ENCODE data around the gene TMCC2.
A peak's percentile ranks its signal among the peaks of the same experiment; 100 is the strongest.

The TMCC2 gene

DNA sequence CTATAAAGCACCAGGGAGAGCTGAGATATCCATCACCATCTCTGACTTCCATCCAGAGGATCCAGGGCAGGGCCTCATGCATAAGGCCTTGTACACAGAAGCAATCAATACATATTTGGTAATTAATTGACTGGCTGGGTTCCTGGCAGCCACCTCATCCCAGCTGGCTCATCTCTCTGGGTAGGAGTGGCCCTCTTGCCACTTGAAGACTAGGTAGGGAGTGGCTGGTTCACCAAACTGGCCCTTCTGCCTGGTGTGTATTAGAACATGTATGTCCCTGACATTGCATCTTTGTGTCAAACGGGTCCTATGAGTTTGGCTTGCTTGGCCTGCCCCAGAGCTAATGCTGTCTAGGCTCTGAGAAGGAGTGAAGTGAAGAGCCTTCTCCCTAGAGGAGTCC, 82.0 kb downstream of the TMCC2 start:
- DNase-seq: no peak

DNA sequence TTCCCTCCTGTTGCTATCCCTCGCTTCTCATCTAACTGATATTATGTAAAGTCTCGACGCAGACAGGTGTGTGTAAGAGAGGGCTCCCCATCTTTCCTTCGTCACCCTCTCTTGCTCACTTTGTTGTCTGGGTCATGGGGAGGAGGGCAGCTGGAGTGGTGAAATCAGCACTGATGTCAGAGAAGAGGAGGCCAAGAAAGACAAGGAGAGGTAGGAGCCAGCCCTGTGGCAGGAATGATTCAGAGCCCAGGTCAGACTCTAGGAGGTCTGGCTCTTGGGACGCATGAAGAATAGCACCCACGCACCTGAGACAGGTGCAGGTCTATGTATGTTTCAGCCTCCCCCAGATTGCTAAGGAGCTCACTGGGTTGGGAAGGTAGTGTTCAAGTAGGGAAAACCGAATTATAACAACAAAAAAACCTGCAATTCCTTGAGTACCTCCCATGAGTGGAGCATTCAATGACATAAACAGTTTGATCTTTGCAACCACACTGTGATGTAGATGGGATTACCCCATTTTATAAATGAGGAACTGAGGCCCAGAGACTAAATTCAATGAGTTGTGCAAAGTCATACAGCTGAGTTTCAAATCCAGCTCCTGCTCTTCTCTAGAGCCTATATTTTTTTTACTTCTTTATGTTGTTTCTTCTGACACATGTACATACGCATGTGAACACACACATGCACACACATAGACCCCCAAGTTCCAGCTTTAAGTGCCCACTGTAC, 83.4 kb downstream of the TMCC2 start:
- no peak for DNase-seq

DNA sequence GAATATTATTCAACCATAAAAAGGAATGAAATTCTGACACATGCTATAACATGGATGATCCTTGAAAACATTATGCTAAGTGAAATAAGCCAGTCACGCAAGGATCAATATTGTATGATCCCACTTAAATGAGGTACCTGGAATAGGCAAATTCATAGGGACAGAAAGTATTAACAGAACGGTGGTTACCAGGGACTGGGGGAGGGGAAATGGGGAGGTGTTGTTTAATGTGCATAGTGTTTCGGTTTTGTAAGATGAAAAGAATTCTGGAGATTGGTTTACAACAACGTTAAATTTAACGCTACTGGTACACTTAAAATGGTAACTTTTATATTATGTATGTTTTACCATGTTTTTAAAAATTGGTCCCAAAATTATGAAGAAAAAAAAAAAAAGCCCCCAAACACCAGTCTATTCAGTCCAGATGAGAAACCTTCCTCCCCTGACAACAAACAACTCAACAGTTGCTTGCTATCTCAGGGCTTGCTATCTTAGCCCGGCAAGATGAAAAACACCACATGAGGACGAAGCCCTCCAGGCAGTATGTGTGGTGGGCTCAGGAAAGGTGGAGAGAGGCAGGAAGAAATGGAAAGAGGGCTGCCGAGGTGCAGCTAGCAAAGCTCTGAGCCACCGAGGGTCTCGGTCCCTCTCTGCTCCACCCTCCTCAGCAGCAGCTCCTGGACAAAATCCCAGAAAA, 85.3 kb downstream of the TMCC2 start:
- no peak for DNase-seq

DNA sequence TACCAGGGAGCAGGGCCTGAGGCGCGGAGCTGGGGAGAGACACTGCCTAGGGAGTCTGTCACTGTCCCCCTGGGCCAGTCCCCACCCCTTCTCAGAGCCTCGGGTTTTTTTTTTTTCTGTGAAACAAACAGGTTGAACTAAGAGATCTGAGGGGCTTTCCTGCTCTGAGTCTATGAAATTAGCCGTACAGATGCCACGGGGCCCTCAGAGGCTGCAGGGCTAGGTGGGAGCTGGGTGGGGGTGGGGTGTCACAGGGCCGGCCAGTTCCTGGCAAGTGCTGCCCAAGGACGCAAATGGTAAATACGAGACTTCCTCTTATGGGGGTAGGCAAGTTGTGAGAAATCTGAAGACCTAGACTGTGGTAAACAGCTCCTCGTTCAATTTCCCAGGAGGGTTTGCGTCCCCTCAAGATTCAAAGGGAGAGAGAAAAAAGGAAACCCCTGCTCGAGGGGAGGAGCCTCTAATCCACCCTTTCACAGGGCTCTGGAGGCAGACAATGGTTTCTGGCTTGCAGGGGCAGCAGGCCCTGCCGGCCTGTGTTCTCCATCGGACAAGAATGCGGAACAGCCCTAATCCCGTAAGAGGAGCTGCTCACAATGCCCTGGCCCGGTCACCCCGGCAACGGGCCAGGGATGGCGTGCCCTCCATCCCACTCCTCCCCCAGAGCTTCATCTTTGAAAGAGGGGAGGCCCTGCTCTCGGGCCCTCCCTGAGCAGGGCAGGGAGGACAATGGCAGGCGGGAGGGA, 86.0 kb downstream of the TMCC2 start:
- DNase-seq: peak; percentile 95

DNA sequence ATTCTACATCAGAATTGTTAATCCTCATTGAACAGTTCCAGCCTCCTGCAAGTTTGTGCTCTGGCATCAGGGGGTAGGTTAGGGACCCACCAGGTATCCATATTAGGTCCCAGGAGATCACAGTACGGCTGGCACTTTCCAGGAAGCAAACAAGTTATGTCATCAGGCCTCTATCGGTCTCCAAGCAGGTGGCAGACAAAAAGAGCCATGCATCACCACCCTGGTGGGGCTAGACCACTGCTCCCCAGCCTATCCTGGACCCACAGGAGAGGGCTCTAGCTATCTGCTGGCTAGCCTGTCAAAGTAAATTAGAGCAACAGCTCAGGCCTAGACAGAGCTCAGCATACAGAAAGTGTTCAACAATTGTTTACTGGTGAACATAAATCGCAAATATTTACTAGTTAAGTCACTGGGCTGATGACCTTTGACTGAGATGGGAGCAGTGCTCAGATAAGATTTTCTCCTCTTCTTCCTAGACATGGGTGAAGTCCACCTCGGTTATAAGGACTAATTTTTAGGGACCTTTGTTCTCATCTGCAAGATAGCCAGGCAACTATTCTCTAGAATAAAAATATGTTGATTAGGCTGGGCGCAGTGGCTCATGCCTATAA, 87.4 kb downstream of the TMCC2 start:
- DNase-seq: peak; percentile 78

DNA sequence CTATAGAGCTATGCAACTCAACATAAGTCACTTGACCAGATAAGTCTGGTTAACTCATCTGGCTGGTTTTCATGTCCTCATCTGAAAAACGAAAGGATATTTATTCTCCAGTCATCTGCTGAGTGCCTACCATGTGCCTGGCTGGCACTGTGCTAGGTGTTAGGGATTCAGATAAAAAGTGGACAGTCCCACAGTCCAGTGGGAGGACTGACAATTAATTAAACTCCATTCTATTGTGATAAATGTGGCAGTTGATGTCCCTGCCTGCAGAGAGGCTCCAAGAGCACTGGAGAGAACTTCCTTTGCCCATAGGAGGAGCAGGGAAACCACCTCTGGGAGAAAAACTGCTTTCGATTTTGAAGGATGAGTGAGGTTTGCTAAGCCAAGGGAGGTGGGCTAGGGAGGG, 88.4 kb downstream of the TMCC2 start:
- peak; percentile 22 for DNase-seq

DNA sequence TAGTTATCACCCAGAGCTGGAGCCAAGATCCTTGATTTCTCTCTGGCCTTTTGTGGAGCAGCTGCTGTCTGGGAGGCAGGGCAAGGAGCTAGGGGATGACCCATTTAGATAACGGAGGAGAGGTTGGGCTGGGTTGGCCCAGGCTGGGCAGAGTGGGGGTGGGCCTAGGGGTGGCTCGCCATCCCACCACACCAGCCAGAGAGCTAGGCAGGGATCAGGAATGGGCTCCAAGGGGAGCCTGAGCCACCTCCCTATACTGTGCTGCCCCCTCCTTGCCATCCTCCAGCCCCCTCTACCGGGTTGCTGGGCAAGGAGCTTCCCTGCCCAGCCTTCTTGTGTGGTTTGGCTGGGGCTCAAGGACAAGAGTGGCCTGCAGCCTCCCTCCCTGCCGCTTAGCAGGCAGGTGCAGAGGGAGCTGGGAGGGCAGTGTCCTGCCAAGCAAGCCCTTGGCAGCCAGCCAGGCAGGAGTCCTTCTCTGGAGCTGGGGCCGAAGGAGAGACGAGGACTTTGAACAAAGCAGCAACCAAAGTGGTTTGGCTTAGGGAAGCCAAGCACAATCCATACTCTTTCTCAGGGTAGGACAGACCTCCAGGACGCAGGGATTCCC, 89.7 kb downstream of the TMCC2 start:
- peak; percentile 71 for DNase-seq

DNA sequence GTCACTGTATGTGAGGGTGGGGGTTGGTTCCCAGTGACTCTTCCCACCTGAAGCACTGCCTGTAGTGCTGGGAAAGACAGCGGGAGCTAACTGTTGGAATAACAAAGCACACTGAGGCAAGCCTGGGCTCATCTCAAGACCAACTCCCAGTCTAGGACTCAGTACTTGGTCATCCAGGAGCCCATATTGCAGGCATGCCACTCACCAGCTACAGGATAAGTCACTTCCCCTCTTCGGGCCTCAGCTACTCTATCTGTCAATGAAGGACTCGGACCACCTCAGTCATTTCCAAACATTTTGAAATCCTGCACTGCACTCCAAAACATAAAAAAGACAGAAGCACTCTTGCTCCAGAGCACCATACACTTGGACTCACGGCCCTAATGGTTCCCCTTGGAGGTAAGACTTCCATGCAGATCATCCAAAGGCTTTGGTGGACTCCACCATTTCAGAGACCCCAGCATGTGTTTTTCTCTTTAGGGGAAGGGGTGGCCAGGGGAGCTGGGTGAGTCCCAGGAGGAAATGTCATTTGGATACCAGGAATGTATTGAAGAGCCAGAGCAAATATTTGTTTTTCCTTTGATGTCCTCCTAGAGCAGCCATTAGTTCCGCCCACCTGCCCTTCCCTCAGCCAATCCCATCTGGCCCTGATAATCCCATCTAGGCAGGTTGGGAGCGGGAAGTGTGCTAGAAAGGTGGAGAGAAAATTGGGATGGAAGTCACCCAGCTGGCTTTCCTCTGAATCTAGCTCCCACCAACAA, 90.7 kb downstream of the TMCC2 start:
- DNase-seq: no peak

DNA sequence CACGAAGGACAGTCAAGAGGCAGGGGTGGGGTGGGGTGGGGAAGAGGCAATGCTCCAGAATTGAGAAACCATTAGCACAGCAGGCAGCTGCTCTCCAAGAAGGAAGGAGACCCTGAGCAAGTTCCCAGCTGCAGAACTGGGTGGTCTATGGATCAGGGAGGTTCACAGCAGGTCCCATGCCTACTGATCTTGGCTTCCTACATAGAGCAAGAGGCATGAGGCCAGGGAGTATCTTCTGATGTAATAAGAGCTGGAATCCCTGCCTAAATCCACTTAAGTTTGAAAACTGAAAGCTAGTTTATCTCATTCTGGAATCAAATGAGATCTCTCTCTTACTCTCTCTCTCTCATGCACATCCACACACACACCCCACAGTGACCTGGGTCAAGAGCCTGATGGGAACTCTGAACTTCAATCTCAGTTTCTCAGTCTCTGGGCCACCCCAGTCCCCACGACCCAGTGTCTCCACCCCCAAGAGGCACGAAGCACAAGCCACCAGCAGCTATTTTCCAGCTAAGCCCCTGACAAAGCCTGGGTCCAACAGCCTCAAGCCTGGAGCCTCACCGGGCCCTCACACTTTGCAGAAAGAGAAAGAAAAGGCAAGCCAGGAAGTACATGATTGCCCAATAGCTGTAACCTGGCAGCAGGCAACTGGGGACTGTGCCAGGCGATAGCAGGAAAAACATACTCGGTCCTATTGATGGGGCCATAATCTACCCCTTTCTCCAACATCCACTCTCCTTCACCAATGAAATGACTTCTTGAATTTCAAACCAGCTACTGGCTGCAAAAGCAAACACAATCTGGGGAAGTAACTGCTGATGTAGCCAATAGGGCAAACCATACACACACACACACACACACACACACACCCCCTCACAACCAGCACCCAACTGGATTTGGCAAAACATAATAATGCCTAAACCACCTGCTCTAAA, 91.6 kb downstream of the TMCC2 start:
- DNase-seq: no peak

DNA sequence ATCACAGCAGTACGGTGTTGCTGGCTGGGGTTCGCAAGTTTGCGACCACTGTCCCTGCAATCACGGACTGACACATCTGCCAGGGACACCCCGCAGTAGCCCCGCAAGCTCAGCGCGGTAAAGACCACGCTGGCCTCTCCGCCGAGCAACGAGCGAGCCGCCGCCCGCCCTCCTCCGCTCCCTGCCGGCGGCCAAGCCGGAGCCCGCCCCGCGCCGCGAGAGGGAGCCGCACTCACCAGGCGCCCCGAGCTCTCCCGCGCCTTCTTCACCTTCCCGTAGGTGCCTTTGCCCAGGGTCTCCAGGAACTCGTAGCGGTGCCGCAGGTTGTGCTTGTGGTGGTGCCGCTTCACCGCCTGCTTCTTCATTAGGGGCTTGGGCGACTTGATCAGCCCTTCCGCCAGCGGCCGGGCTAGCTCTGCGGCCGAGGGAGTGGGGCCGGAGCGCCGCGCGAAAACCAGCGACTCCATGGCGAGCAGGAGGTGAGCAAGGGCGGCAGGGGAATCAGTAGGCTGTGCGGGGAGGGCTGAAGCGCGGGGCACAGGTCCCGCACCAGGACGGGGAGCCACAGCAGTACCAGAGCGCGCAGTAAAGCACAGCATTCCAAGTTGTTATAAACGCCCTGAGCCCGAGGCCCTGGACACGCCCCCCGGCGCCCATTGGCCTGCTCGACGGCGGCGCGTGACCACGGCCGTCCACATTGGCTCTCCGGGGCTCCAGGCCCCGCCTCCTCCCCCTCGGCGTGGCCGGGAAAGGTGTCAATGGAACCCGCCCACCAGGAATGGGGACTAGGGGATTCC, 93.6 kb downstream of the TMCC2 start, which contains the start of gene NUAK2:
Gene NUAK2 (minus strand): TSS at position 584 of the 797 bp plus-strand sequence. CDS start 117 bp downstream, at position 467.
- peak; percentile 96 for DNase-seq

DNA sequence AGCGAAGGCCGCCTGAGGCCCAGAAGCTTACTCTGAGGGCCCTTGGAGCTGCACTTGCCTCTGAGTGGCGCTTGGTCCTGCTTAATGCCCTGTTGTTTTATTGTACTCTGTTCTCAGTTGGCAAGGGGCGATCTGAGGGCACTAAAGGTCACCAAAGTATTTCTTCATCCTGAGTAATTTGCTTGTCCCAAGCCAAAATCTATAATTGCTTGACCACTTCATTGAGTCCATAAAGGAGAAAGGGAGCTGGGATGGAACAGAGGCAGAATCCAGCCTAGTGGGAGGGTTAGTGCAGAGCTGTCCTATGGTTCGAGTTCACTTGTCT, 94.2 kb downstream of the TMCC2 start:
- DNase-seq: no peak

Data from eye (tissue), 1 donor.